Endothelial cell of umbilical vein (primary cell): ENCODE results near the gene ALOX5AP. TPM values are rescaled to one million over a fixed set of nuclear protein-coding genes. Genes with fewer than 3 reads are reported as not detected.

Experiments
- BruUV-seq: library from RNA; stranded (reverse); fragments of 400-500 nt; replicated peaks from 2 replicates; lab custom pipeline; 2021; lab: Mats Ljungman, UMichigan
- CTCF ChIA-PET: fragments of 300-600, 350-600 bp; sonication (Branson Sonifier 250); formaldehyde crosslinking; loops from one replicate; lab custom pipeline; 2021; ENCODE audit warnings: antibody characterized with exemption, inconsistent platforms; lab: Charles Lee
- POLR2A ChIA-PET: fragments of 300-600, 350-600 bp; sonication (Branson Sonifier 250); formaldehyde crosslinking; loops from one replicate; lab custom pipeline; 2021; ENCODE audit warnings: antibody characterized with exemption, inconsistent platforms; lab: Charles Lee
- DNase-seq: peaks from one replicate; pipeline ENCODE4 v3.0.0-alpha.2; 2011; ENCODE audit warnings: low read depth, low spot score
- FAIRE-seq: peaks from 2 replicates; lab custom pipeline; 2011; peaks lifted over from hg19 to GRCh38; lab: Jason Lieb, UNC
- H2AFZ ChIP-seq: 2 replicates; pipeline ENCODE4 v1.6.0; 2012; ENCODE audit warnings: low read depth, low read length, control low read depth, inconsistent platforms
- H3K27ac ChIP-seq: 2 replicates; pipeline ENCODE4 v1.5.1; 2011; ENCODE audit warnings: low read depth, mild to moderate bottlenecking, control low read depth, low read length, moderate library complexity; ENCODE audit not compliant: insufficient read depth
- H3K27me3 ChIP-seq, 2 experiments: 2 replicates each; pipeline versions ENCODE4 v1.6.0 to v1.6.1; 2011; ENCODE audit warnings: low read length in 2 of 2, mixed read lengths in 1 of 2; ENCODE audit not compliant: control insufficient read depth in 2 of 2, insufficient read depth in 2 of 2
- H3K36me3 ChIP-seq, 2 experiments: 2 replicates in 1 of 2; 3 replicates in 1 of 2; pipeline ENCODE4 v1.5.1; 2011; ENCODE audit warnings: low read length in 2 of 2, mild to moderate bottlenecking in 1 of 2, moderate library complexity in 1 of 2; ENCODE audit not compliant: control insufficient read depth in 2 of 2, insufficient read depth in 2 of 2; ENCODE audit errors: extremely low read depth in 1 of 2
- H3K4me1 ChIP-seq: 3 replicates; pipeline ENCODE4 v1.5.1; 2011; ENCODE audit warnings: mild to moderate bottlenecking, low read length; ENCODE audit not compliant: control insufficient read depth, insufficient read depth; ENCODE audit errors: extremely low read depth
- H3K4me2 ChIP-seq: 2 replicates; pipeline ENCODE4 v1.6.1; 2011; ENCODE audit warnings: low read length, control low read depth, mixed read lengths; ENCODE audit not compliant: insufficient read depth
- H3K4me3 ChIP-seq, 3 experiments: fragments of 200-600 bp in 1 of 3; sonication (generic), shearing (Covaris generic) in 1 of 3; replicated peaks in 1 of 3; 2 replicates each; pipeline ENCODE4 v1.5.1; 2011 to 2016; ENCODE audit warnings: control low read depth in 3 of 3, low read length in 3 of 3, mild to moderate bottlenecking in 2 of 3, inconsistent platforms in 1 of 3, low read depth in 1 of 3, moderate library complexity in 1 of 3; ENCODE audit not compliant: insufficient read depth in 1 of 3
- H3K79me2 ChIP-seq: 2 replicates; pipeline ENCODE4 v1.6.0; 2012; ENCODE audit warnings: low read length, inconsistent platforms; ENCODE audit not compliant: control insufficient read depth, insufficient read depth
- H3K9ac ChIP-seq: replicated peaks from 2 replicates; pipeline ENCODE3; 2011; ENCODE audit warnings: low read length, control low read depth; ENCODE audit not compliant: insufficient read depth; ENCODE audit errors: extremely low read depth
- H3K9me1 ChIP-seq: replicated peaks from 3 replicates; pipeline ENCODE4 v1.6.0; 2011; ENCODE audit warnings: mild to moderate bottlenecking, low read length; ENCODE audit not compliant: control insufficient read depth, insufficient read depth; ENCODE audit errors: extremely low read depth
- H3K9me3 ChIP-seq: replicated peaks from 2 replicates; pipeline ENCODE4 v1.5.1; 2012; ENCODE audit warnings: low read length, inconsistent platforms; ENCODE audit not compliant: control insufficient read depth, insufficient read depth
- H4K20me1 ChIP-seq: replicated peaks from 2 replicates; pipeline ENCODE3; 2011; ENCODE audit warnings: mild to moderate bottlenecking, low read length; ENCODE audit not compliant: control insufficient read depth, insufficient read depth; ENCODE audit errors: extremely low read depth
- CTCF ChIP-seq, 2 donors: IDR thresholded peaks; 1 replicate in 1 of 2; 2 replicates in 1 of 2; pipeline ENCODE4 v1.5.1; 2011; ENCODE audit warnings: low read length in 2 of 2, mild to moderate bottlenecking in 2 of 2, moderate library complexity in 2 of 2, control low read depth in 1 of 2, inconsistent platforms in 1 of 2, low read depth in 1 of 2; ENCODE audit not compliant: insufficient read depth in 1 of 2; ENCODE audit errors: extremely low read depth in 1 of 2
- EZH2 ChIP-seq: IDR thresholded peaks from 2 replicates; pipeline ENCODE4 v1.6.1; 2012; ENCODE audit warnings: borderline replicate concordance, low read depth, mild to moderate bottlenecking, moderate library complexity, low read length, inconsistent platforms; ENCODE audit not compliant: severe bottlenecking
- FOS ChIP-seq: IDR thresholded peaks from 2 replicates; pipeline ENCODE4 v1.6.1; 2011; ENCODE audit warnings: mild to moderate bottlenecking, low read length, moderate library complexity, borderline replicate concordance; ENCODE audit not compliant: insufficient read depth
- GATA2 ChIP-seq: IDR thresholded peaks from 2 replicates; pipeline ENCODE4 v1.7.0; 2011; ENCODE audit warnings: low read depth, mild to moderate bottlenecking, moderate library complexity, mixed read lengths, low read length; ENCODE audit not compliant: insufficient read length, insufficient read depth
- JUN ChIP-seq: IDR thresholded peaks from 2 replicates; pipeline ENCODE4 v1.6.1; 2011; ENCODE audit warnings: borderline replicate concordance, low read depth; ENCODE audit not compliant: insufficient read length, insufficient read depth
- MAX ChIP-seq: IDR thresholded peaks from 2 replicates; pipeline ENCODE4 v1.6.1; 2011; ENCODE audit not compliant: insufficient read depth, insufficient read length
- MYC ChIP-seq: IDR thresholded peaks from one replicate; pipeline ENCODE4 v1.6.1; 2011; ENCODE audit warnings: mild to moderate bottlenecking, low read depth, low read length
- POLR2A ChIP-seq: IDR thresholded peaks from 2 replicates; pipeline ENCODE4 v1.6.1; 2012; ENCODE audit warnings: low read depth, mild to moderate bottlenecking, control low read depth, low read length
- POLR2AphosphoS5 ChIP-seq: IDR thresholded peaks from 2 replicates; pipeline ENCODE4 v1.6.1; 2012; ENCODE audit warnings: low read depth, mild to moderate bottlenecking, control low read depth, low read length, moderate library complexity; ENCODE audit not compliant: insufficient read depth
- dilution Hi-C: fragments of 300-500 bp; cut with MboI; formaldehyde crosslinking; loops from one replicate; pipeline ENCODE4 v1.15.0; 2019; ENCODE audit warnings: low sequenced_read_pairs; ENCODE audit not compliant: extremely low pct_ligation_motif_present
- intact Hi-C: fragments of 100-400 bp; cut with micrococcal nuclease; formaldehyde crosslinking; loops from one replicate; pipeline ENCODE4 v1.10.0; 2022
- polyA plus RNA-seq, 4 experiments: library from polyadenylated mRNA; depleted of rRNA in 3 of 4; stranded (reverse) in 3 of 4; unstranded in 1 of 4; fragments of >200 nt; gene quantifications; 2 replicates each; pipeline versions ENCODE4 v1.2.1 to v1.2.3, GENCODE V29; 2011 to 2012; ENCODE audit warnings: missing spikeins in 1 of 4
- total RNA-seq: library from RNA; stranded (reverse); gene quantifications from 2 replicates; pipeline ENCODE4 v1.2.3, GENCODE V29; 2021

ALOX5AP gene
- total and polyA plus RNA-seq, 2 donors (not counting 3 experiments of a cell fraction or from before 2014, with no cell fraction given), result 1.8 TPM; not detected in 1

GRCh38 chr13:30806784-30807183 lies 71.4 kb downstream of the ALOX5AP start:
- Histone ChIP-seq H3K79me2 (no peaks in the 10 kb centered on the region), H3K4me2 (peak overlapping the region; percentile 72), H2AFZ (no peak overlapping the region), H3K4me3 (no peak overlapping the region), H3K36me3 (no peaks in the 10 kb centered on the region), H3K9ac (no peak overlapping the region), H3K4me1 (peaks cover 17% of the 10 kb centered on the region), H3K27ac (peak overlapping the region; percentile 61), H3K9me1 (no peaks in the 10 kb centered on the region), H3K9me3 (no peaks in the 10 kb centered on the region), H3K27me3 (no peaks in the 10 kb centered on the region), H4K20me1 (no peaks in the 10 kb centered on the region)
- BruUV-seq, result no TSS peak
- dilution Hi-C loops, result loop anchor here (10.0 kb wide), 1 partner anchor 58 kb away; no protein-coding TSS in a partner anchor
- intact Hi-C loops, result loop anchor here (1.0 to 2.0 kb wide), 3 partner anchors 27 to 100 kb away; partner anchors contain the start of gene MEDAG
- CTCF ChIA-PET, result interaction anchor here (0.8 to 1.8 kb wide), 7 partner anchors 13 to 675 kb away, joined by 3 to 12 read pairs (median 5); no protein-coding TSS in a partner anchor
- FAIRE-seq (peak; percentile 76), DNase-seq (peak; percentile 72)
- peak; percentile 69 for TF ChIP-seq JUN
- TF ChIP-seq EZH2, result no peak
- peak; percentile 14 for TF ChIP-seq MAX
- TF ChIP-seq FOS, result peak; percentile 78
- peak; percentile 9 for TF ChIP-seq MYC
- POLR2A ChIA-PET, result interaction anchor here (1.1 kb wide), 1 partner anchor 14 kb away, joined by 3 read pairs; no protein-coding TSS in a partner anchor

- Histone ChIP-seq H3K27me3 (no peaks in the 10 kb centered on the region), H3K4me2 (no peak overlapping the region), H3K36me3 (no peaks in the 10 kb centered on the region), H3K9me3 (no peaks in the 10 kb centered on the region), H3K9me1 (no peaks in the 10 kb centered on the region), H4K20me1 (no peaks in the 10 kb centered on the region), H3K4me3 (no peak overlapping the region), H2AFZ (no peak overlapping the region), H3K9ac (no peak overlapping the region), H3K79me2 (no peaks in the 10 kb centered on the region), H3K4me1 (peaks cover 17% of the 10 kb centered on the region), H3K27ac (peak overlapping the region; percentile 61)
- FAIRE-seq, result no peak
- dilution Hi-C loops, result loop anchor here (10.0 kb wide), 1 partner anchor 57 kb away; no protein-coding TSS in a partner anchor
- CTCF ChIA-PET, result interaction anchor here (0.8 to 1.8 kb wide), 7 partner anchors 12 to 675 kb away, joined by 3 to 12 read pairs (median 5); no protein-coding TSS in a partner anchor
- BruUV-seq, result no TSS peak
- intact Hi-C loops, result loop anchor here (1.0 to 2.0 kb wide), 3 partner anchors 26 to 99 kb away; partner anchors contain the start of gene MEDAG
- POLR2A ChIA-PET, result interaction anchor here (1.1 kb wide), 1 partner anchor 15 kb away, joined by 3 read pairs; no protein-coding TSS in a partner anchor
- TF ChIP-seq JUN, result no peak
- no peak for TF ChIP-seq MYC
- TF ChIP-seq POLR2A, result no peak
- TF ChIP-seq CTCF (IDR thresholded peaks at IDR 0.05; ENCODE audit: extremely low read depth in 1 of 2, insufficient read depth in 1 of 2, low read depth in 1 of 2, low read length in 2 of 2), result no peak
- TF ChIP-seq GATA2, result no peak
- TF ChIP-seq EZH2, result no peak
- no peak for TF ChIP-seq FOS
- no peak for TF ChIP-seq MAX
- TF ChIP-seq POLR2AphosphoS5, result no peak
- no peak for DNase-seq
These were observed 72.0 kb downstream of the ALOX5AP start for GRCh38 chr13:30807392-30807791.
